ENCODE results near the gene ERCC1. TPM values are rescaled to one million over a fixed set of nuclear protein-coding genes. Genes with fewer than 3 reads are reported as not detected.

The ERCC1 gene
- total RNA-seq, 6 experiments from 2014 or later = 19.2 to 29.4 (median 22.6) TPM

- Histone ChIP-seq H3K27me3 (no peaks in the 10 kb centered on the region), H3K4me3 (no peak overlapping the region), H3K4me1 (no peaks in the 10 kb centered on the region), H3K36me3 (peaks cover 0 to 13% (median 0%) of the 10 kb centered on the region in 4 donors), H3K9me3 (no peaks in the 10 kb centered on the region), H3K27ac (no peak overlapping the region)
- DNase-seq = no peak
- WGBS (ENCODE audit: insufficient coverage, low coverage, low lambda C conversion rate, missing lambda C conversion rate) = 93% methylated on average over 11 of the region's 14 CpGs
- intact Hi-C loops (cut with DNase I) = no loop called here
- TF ChIP-seq POLR2A (IDR thresholded peaks at IDR 0.05) = no peak
- TF ChIP-seq CTCF (IDR thresholded peaks at IDR 0.05) = no peak
- ATAC-seq = no peak
Measured at GRCh38 chr19:45361608-45362007, 62.1 kb downstream of the ERCC1 start.

- WGBS (ENCODE audit: insufficient coverage, low coverage, low lambda C conversion rate, missing lambda C conversion rate) = 92% methylated on average over 6 of the region's 12 CpGs
- H3K4me3 ChIP-seq = no peak overlapping the region
- ATAC-seq (no peak), DNase-seq (no peak)
- intact Hi-C loops (cut with DNase I) = no loop called here
- peaks cover 0 to 5% (median 0%) of the 10 kb centered on the region in 4 donors for H3K36me3 ChIP-seq
- no peak for TF ChIP-seq POLR2A (IDR thresholded peaks at IDR 0.05)
- no peak for TF ChIP-seq CTCF (IDR thresholded peaks at IDR 0.05)
- no peaks in the 10 kb centered on the region for H3K27me3 ChIP-seq
- no peak overlapping the region for H3K27ac ChIP-seq
- no peaks in the 10 kb centered on the region for H3K9me3 ChIP-seq
- H3K4me1 ChIP-seq = no peaks in the 10 kb centered on the region
Measured at GRCh38 chr19:45358213-45358792, 65.4 kb downstream of the ERCC1 start.

GRCh38 chr19:45357445-45357783 lies 66.3 kb downstream of the ERCC1 start:
- intact Hi-C loops (cut with DNase I) = no loop called here
- peaks cover 0 to 5% (median 0%) of the 10 kb centered on the region in 4 donors for H3K36me3 ChIP-seq

More at GRCh38 chr19:45357445-45357783, 66.3 kb downstream of the ERCC1 start:
- DNase-seq = no peak
- H3K4me1 ChIP-seq = no peaks in the 10 kb centered on the region
- no peaks in the 10 kb centered on the region for H3K27me3 ChIP-seq
- no peak overlapping the region for H3K4me3 ChIP-seq
- no peak for TF ChIP-seq CTCF (IDR thresholded peaks at IDR 0.05)
- TF ChIP-seq POLR2A (IDR thresholded peaks at IDR 0.05) = no peak
- ATAC-seq = no peak
- no CpG with 5 or more reads among the region's 11 CpGs for WGBS (ENCODE audit: insufficient coverage, low coverage, low lambda C conversion rate, missing lambda C conversion rate)
- H3K27ac ChIP-seq = no peak overlapping the region
- no peaks in the 10 kb centered on the region for H3K9me3 ChIP-seq

Small RNAs within 50 kb of the gene (microRNA-seq; reads per million reads assigned to microRNA genes)
- 0 reads per million in 2 donors for gene MIR6088

Small RNAs within 50 kb of the gene (small RNA-seq; reads per million reads assigned to genes)
- gene MIR6088 = 0 reads per million in 2 experiments

Other genes starting within 250 kb of the ERCC1 start
- 10 to 100 TPM; 13.1 to 33.3 (median 23.7) TPM for gene TRAPPC6A, start 245.7 kb downstream of the ERCC1 start, total RNA-seq
- gene BLOC1S3, start 245.1 kb downstream of the ERCC1 start, total RNA-seq = 10 to 100 TPM in 1 of 6 experiments, 1 to 10 TPM in 5; 4.7 to 17.0 (median 6.1) TPM
- gene EXOC3L2, start 178.5 kb downstream of the ERCC1 start, total RNA-seq = 1 to 10 TPM; 1.8 to 6.9 (median 4.4) TPM
- 10 to 100 TPM; 14.2 to 23.5 (median 17.5) TPM for gene MARK4, start 172.6 kb downstream of the ERCC1 start, total RNA-seq
- gene CKM, start 101.0 kb downstream of the ERCC1 start, total RNA-seq = 10 to 100 TPM in 1 of 6 experiments, 1 to 10 TPM in 2, under 1 TPM in 2, not detected in 1; 0.42 to 25.6 (median 1.1) TPM
- gene KLC3, start 83.2 kb downstream of the ERCC1 start, total RNA-seq = under 1 TPM in 2 of 6 experiments, not detected in 4; 0.22 to 0.26 TPM
- 10 to 100 TPM in 5 of 6 experiments, 1 to 10 TPM in 1; 9.8 to 13.7 (median 11.3) TPM for gene ERCC2, start 53.3 kb downstream of the ERCC1 start, total RNA-seq
- gene PPP1R13L, start 18.8 kb downstream of the ERCC1 start, total RNA-seq = 10 to 100 TPM in 4 of 6 experiments, 1 to 10 TPM in 2; 6.9 to 22.9 (median 14.6) TPM
- 1 to 10 TPM; 1.3 to 4.5 (median 3.2) TPM for gene POLR1G, start 17.3 kb downstream of the ERCC1 start, total RNA-seq
- 1 to 10 TPM in 1 of 6 experiments, under 1 TPM in 5; 0.19 to 1.2 (median 0.44) TPM for gene FOSB, start 44.1 kb upstream of the ERCC1 start, total RNA-seq
- gene RTN2, start 73.1 kb upstream of the ERCC1 start, total RNA-seq = 1 to 10 TPM; 1.5 to 7.2 (median 2.9) TPM
- 1 to 10 TPM in 2 of 6 experiments, under 1 TPM in 3, not detected in 1; 0.32 to 2.0 (median 0.51) TPM for gene PPM1N, start 74.5 kb upstream of the ERCC1 start, total RNA-seq
- 10 to 100 TPM; 19.4 to 64.1 (median 30.6) TPM for gene VASP, start 83.6 kb upstream of the ERCC1 start, total RNA-seq
- 10 to 100 TPM in 2 of 6 experiments, 1 to 10 TPM in 4; 6.7 to 18.1 (median 8.1) TPM for gene OPA3, start 160.9 kb upstream of the ERCC1 start, total RNA-seq
- 1 to 10 TPM in 4 of 6 experiments, under 1 TPM in 2; 0.83 to 3.1 (median 1.3) TPM for gene GPR4, start 178.3 kb upstream of the ERCC1 start, total RNA-seq
- 10 to 100 TPM; 12.6 to 19.7 (median 13.8) TPM for gene EML2, start 215.5 kb upstream of the ERCC1 start, total RNA-seq
- gene GIPR, start 244.3 kb upstream of the ERCC1 start, total RNA-seq = under 1 TPM in 4 of 6 experiments, not detected in 2; 0.07 to 0.23 (median 0.18) TPM

All from right lobe of liver (tissue), 6 donors.